CD14-positive monocyte (primary cell): Measurements from ENCODE around the gene KIF26B. TPM values are rescaled to one million over a fixed set of nuclear protein-coding genes. Genes with fewer than 3 reads are reported as not detected.

ENCODE experiments used
- DNase-seq, 3 donors: peaks; one replicate each; pipeline ENCODE4 v3.0.0-alpha.2; 2011 to 2022
- H2AFZ ChIP-seq: 2 replicates; pipeline ENCODE4 v1.6.0; 2012; ENCODE audit warnings: mild to moderate bottlenecking, low read depth, low read length, inconsistent platforms; ENCODE audit not compliant: insufficient read depth, poor library complexity, severe bottlenecking
- H3K27ac ChIP-seq, 2 donors: 1 replicate in 1 of 2; 2 replicates in 1 of 2; pipeline ENCODE4 v1.5.1; 2012 to 2013; ENCODE audit warnings: low read length in 2 of 2, control low read depth in 1 of 2, inconsistent platforms in 1 of 2, low read depth in 1 of 2, mild to moderate bottlenecking in 1 of 2
- H3K27me3 ChIP-seq, 2 donors: one replicate each; pipeline versions ENCODE4 v1.6.0 to v1.6.1; 2011 to 2013; ENCODE audit warnings: low read length in 2 of 2; ENCODE audit not compliant: control insufficient read depth in 2 of 2, insufficient read depth in 2 of 2
- H3K36me3 ChIP-seq, 2 donors: replicated peaks in 1 of 2; 1 replicate in 1 of 2; 2 replicates in 1 of 2; pipeline versions ENCODE4 v1.5.1 to v1.6.1; 2012 to 2013; ENCODE audit warnings: low read length in 2 of 2, control low read depth in 1 of 2, inconsistent platforms in 1 of 2, mild to moderate bottlenecking in 1 of 2; ENCODE audit not compliant: insufficient read depth in 2 of 2, control insufficient read depth in 1 of 2
- H3K4me1 ChIP-seq, 2 donors: 1 replicate in 1 of 2; 2 replicates in 1 of 2; pipeline versions ENCODE4 v1.5.1 to v1.6.1; 2012 to 2013; ENCODE audit warnings: low read length in 2 of 2, control low read depth in 1 of 2, inconsistent platforms in 1 of 2, mild to moderate bottlenecking in 1 of 2, moderate library complexity in 1 of 2; ENCODE audit not compliant: insufficient read depth in 2 of 2, control insufficient read depth in 1 of 2
- H3K4me2 ChIP-seq: replicated peaks from 2 replicates; pipeline ENCODE3; 2012; ENCODE audit warnings: low read length, moderate library complexity, mild to moderate bottlenecking; ENCODE audit not compliant: poor library complexity, severe bottlenecking; ENCODE audit errors: extremely low read depth
- H3K4me3 ChIP-seq, 3 experiments: fragments of 200-600 bp in 1 of 3; sonication (generic) in 1 of 3; replicated peaks in 1 of 3; 1 replicate in 2 of 3; 2 replicates in 1 of 3; pipeline ENCODE4 v1.5.1; 2011 to 2013; ENCODE audit warnings: low read length in 3 of 3, mild to moderate bottlenecking in 3 of 3, control low read depth in 2 of 3, low read depth in 2 of 3, inconsistent platforms in 1 of 3, moderate library complexity in 1 of 3
- H3K79me2 ChIP-seq: 2 replicates; pipeline ENCODE4 v1.6.0; 2012; ENCODE audit warnings: mild to moderate bottlenecking, control low read depth, inconsistent platforms, low read length, moderate library complexity; ENCODE audit not compliant: insufficient read depth
- H3K9ac ChIP-seq: 2 replicates; pipeline ENCODE4 v1.6.0; 2017; ENCODE audit warnings: low read length, mild to moderate bottlenecking; ENCODE audit not compliant: insufficient read depth, poor library complexity, severe bottlenecking
- H3K9me3 ChIP-seq, 2 donors: replicated peaks in 1 of 2; 1 replicate in 1 of 2; 2 replicates in 1 of 2; pipeline versions ENCODE4 v1.5.1 to v1.6.1; 2012 to 2013; ENCODE audit warnings: low read length in 2 of 2, control low read depth in 1 of 2; ENCODE audit not compliant: control insufficient read depth in 1 of 2, insufficient read depth in 1 of 2
- H4K20me1 ChIP-seq: 2 replicates; pipeline ENCODE4 v1.6.0; 2012; ENCODE audit warnings: mild to moderate bottlenecking, low read length, control low read depth, moderate library complexity; ENCODE audit not compliant: insufficient read depth
- H3K27ac Mint-ChIP-seq, 7 donors: one replicate each; pipeline ENCODE4 v1.8.0; 2020; ENCODE audit warnings: mild to moderate bottlenecking in 7 of 7, mixed read lengths in 7 of 7, moderate library complexity in 6 of 7, inconsistent platforms in 2 of 7
- H3K27me3 Mint-ChIP-seq, 3 donors: one replicate each; pipeline ENCODE4 v1.8.0; 2021 to 2022; ENCODE audit warnings: low read depth in 3 of 3, mild to moderate bottlenecking in 3 of 3, mixed read lengths in 3 of 3, moderate library complexity in 3 of 3, inconsistent platforms in 1 of 3
- H3K36me3 Mint-ChIP-seq, 2 donors: one replicate each; pipeline ENCODE4 v1.8.0; 2020; ENCODE audit warnings: mixed read lengths in 2 of 2, inconsistent platforms in 1 of 2, mild to moderate bottlenecking in 1 of 2
- H3K4me1 Mint-ChIP-seq: one replicate; pipeline ENCODE4 v1.8.0; 2020; ENCODE audit warnings: mild to moderate bottlenecking, mixed read lengths
- H3K4me3 Mint-ChIP-seq, 2 donors: one replicate each; pipeline ENCODE4 v1.8.0; 2020; ENCODE audit warnings: mild to moderate bottlenecking in 2 of 2, mixed read lengths in 2 of 2, moderate library complexity in 1 of 2
- H3K9me3 Mint-ChIP-seq, 7 donors: one replicate each; pipeline ENCODE4 v1.8.0; 2020 to 2022; ENCODE audit warnings: mixed read lengths in 7 of 7, mild to moderate bottlenecking in 6 of 7, moderate library complexity in 6 of 7, inconsistent platforms in 2 of 7
- whole genome bisulfite sequencing: methylation state at CpG from one replicate; pipeline ENCODE4 v1.1.5; 2013; ENCODE audit warnings: missing lambda C conversion rate; ENCODE audit not compliant: insufficient coverage; 5-methylcytosine and 5-hydroxymethylcytosine counted together
- intact Hi-C, 2 donors: fragments of 100-400 bp; cut with micrococcal nuclease; formaldehyde crosslinking; loops; one replicate each; pipeline versions ENCODE4 v1.15.0 to v1.15.1; 2023
- polyA plus RNA-seq, 3 donors: library from polyadenylated mRNA; depleted of rRNA in 1 of 3; unstranded in 2 of 3; stranded (reverse) in 1 of 3; fragments of 300-500 nt in 2 of 3; fragments of >200 nt in 1 of 3; fragmentation: Illumina TruSeq in 2 of 3; gene quantifications; 1 replicate in 2 of 3; 2 replicates in 1 of 3; pipeline ENCODE4 v1.2.3, GENCODE V29; 2012 to 2021
- TF ChIP-seq, protein P1 (sequence below): fragments of 200-600 bp; IDR thresholded peaks from one replicate; pipeline ENCODE4 v1.8.0; 2022; ENCODE audit warnings: antibody characterized with exemption, mild to moderate bottlenecking

KIF26B gene
- polyA plus RNA-seq, 3 donors: 0.01 to 0.05 TPM; not detected in 1

DNA sequence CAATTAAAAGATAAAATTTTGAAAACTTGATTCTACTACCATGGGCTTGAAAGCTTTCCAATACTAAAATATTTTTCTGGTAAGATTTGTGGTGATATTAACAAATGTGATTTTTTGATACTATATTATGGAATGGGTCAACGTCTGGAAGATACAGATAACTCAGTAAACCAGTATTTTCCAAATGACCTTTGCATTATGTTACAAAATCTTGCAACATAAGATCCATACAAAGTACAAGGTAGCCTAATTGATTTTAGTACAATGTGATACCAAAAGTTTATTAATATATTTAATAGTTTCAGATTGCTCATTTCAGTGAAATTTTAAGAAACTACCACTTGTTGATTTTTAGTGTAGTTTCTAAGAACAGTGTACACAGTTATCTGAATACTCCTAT, 236.2 kb downstream of the KIF26B start:
- peaks cover 0 to 3% (median 0%) of the 10 kb centered on the region in 7 donors for H3K9me3 Mint-ChIP-seq
- Histone ChIP-seq H4K20me1 (no peaks in the 10 kb centered on the region), H3K4me3 (no peak overlapping the region), H3K27ac (no peak overlapping the region), H3K27me3 (no peaks in the 10 kb centered on the region), H3K36me3 (no peaks in the 10 kb centered on the region), H2AFZ (no peak overlapping the region), H3K79me2 (no peaks in the 10 kb centered on the region), H3K9me3 (no peaks in the 10 kb centered on the region), H3K4me1 (no peaks in the 10 kb centered on the region), H3K9ac (no peak overlapping the region), H3K4me2 (no peak overlapping the region)
- no CpG with 5 or more reads among the region's 1 CpG for WGBS
- intact Hi-C loops: no loop called here
- DNase-seq: no peak
- no peak overlapping the region for H3K4me3 Mint-ChIP-seq
- peaks cover 6 to 17% (median 7%) of the 10 kb centered on the region in 3 donors for H3K27me3 Mint-ChIP-seq
- no peak overlapping the region for H3K27ac Mint-ChIP-seq
- H3K4me1 Mint-ChIP-seq: peaks cover 4% of the 10 kb centered on the region
- H3K36me3 Mint-ChIP-seq: no peaks in the 10 kb centered on the region
- TF ChIP-seq, protein P1, sequence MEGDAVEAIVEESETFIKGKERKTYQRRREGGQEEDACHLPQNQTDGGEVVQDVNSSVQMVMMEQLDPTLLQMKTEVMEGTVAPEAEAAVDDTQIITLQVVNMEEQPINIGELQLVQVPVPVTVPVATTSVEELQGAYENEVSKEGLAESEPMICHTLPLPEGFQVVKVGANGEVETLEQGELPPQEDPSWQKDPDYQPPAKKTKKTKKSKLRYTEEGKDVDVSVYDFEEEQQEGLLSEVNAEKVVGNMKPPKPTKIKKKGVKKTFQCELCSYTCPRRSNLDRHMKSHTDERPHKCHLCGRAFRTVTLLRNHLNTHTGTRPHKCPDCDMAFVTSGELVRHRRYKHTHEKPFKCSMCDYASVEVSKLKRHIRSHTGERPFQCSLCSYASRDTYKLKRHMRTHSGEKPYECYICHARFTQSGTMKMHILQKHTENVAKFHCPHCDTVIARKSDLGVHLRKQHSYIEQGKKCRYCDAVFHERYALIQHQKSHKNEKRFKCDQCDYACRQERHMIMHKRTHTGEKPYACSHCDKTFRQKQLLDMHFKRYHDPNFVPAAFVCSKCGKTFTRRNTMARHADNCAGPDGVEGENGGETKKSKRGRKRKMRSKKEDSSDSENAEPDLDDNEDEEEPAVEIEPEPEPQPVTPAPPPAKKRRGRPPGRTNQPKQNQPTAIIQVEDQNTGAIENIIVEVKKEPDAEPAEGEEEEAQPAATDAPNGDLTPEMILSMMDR: no peak

DNA sequence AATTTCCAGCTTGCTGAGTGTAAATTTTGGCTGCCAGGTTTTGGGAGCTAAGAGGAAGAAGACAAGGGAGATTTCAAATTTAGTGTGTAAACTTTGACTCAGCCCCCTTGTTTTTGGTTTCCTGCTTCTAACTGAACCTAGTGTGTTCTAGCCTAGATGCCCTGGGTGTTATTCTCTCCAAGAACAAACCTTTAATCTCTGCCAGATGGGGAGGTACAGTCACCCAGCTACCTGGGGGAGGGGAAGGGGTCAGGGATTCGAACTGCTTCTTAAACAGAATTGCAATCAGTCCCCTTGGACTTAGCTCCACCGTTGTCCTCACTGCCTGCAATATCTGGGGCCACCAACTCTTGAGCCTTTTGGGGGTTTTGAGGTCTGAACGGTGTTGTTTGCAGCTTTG, 238.9 kb downstream of the KIF26B start:
- WGBS: 89% methylated on average over 1 of the region's 3 CpGs
- H3K9me3 Mint-ChIP-seq: peaks cover 0 to 3% (median 0%) of the 10 kb centered on the region in 7 donors
- TF ChIP-seq, protein P1: no peak

More for the DNA sequence above, 238.9 kb downstream of the KIF26B start:
- DNase-seq: no peak
- Histone ChIP-seq H3K4me3 (no peak overlapping the region), H3K4me2 (no peak overlapping the region), H3K4me1 (no peaks in the 10 kb centered on the region), H3K36me3 (no peaks in the 10 kb centered on the region), H3K27ac (no peak overlapping the region), H3K9ac (no peak overlapping the region), H2AFZ (no peak overlapping the region), H3K79me2 (no peaks in the 10 kb centered on the region), H3K9me3 (no peaks in the 10 kb centered on the region), H3K27me3 (no peaks in the 10 kb centered on the region), H4K20me1 (no peaks in the 10 kb centered on the region)
- peaks cover 10% of the 10 kb centered on the region for H3K4me1 Mint-ChIP-seq
- H3K4me3 Mint-ChIP-seq: no peak overlapping the region
- H3K27me3 Mint-ChIP-seq: peaks cover 3 to 8% (median 3%) of the 10 kb centered on the region in 3 donors
- H3K36me3 Mint-ChIP-seq: no peaks in the 10 kb centered on the region
- no peak overlapping the region for H3K27ac Mint-ChIP-seq
- intact Hi-C loops: no loop called here
